SIG-M5 treated with dmso at 0.1 percent for 504 hours (cell line): Measurements from ENCODE around the gene TMEM45A.
"Not testable (repeated sequence)": the region's sequence is repeated elsewhere in the genome, so short reads cannot be mapped to it uniquely, and the experiment has no call there.

Source experiments
- DNase-seq: peaks from one replicate; lab custom pipeline; 2025; ENCODE audit not compliant: unreplicated experiment; lab: John Stamatoyannopoulos, UW

Gene TMEM45A, protein sequence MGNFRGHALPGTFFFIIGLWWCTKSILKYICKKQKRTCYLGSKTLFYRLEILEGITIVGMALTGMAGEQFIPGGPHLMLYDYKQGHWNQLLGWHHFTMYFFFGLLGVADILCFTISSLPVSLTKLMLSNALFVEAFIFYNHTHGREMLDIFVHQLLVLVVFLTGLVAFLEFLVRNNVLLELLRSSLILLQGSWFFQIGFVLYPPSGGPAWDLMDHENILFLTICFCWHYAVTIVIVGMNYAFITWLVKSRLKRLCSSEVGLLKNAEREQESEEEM

DNA sequence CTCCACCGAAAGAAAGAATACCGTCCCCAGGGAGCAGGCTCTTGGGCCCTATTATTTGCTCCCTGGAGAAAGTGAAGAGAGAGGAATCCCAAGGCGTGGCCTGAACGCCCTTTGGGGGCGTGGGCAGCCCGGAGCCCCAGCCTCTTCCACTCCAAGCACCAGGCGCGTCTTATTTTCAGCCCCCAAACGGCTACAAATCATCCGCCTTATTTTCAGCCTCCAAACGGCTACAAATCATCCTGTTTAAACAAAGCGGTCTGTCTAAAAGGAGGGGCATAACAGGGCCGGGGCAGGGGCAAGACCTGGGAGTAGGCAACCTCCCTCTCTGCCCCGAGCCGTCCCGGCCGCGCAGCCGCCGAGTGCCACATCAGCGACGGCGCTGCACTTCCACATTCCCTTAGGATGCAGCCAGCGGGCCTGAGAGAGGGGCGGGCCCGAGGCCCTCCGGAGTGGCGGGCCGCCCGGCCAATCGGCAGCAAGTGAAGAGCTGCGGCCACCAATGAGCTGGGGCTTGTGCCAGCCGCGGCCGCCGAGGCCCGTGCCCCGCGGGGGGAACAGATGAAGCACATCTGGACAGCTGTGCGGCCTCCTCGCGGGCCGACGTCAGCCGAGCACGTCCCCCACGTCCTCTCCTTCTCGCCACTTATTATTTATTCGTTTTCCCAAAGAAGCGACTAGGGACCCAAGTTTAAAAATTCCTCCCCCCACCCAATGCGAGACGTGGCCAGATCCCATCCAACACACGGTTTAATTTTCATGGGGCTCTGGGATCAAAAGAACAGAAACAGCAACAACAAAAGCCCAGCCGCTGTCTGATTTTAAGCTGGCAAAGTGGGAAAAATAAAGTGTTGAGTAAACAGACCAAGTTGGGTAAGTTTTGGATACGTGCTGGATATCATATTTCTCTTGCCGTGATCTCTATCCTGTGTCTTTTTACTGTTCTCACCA lies at the start of gene TMEM45A:
Gene TMEM45A (plus strand): TSS at position 561 of the 948 bp plus-strand sequence. CDS start 62,593 bp downstream, outside the sequence.
- DNase-seq = peak; percentile 64

DNA sequence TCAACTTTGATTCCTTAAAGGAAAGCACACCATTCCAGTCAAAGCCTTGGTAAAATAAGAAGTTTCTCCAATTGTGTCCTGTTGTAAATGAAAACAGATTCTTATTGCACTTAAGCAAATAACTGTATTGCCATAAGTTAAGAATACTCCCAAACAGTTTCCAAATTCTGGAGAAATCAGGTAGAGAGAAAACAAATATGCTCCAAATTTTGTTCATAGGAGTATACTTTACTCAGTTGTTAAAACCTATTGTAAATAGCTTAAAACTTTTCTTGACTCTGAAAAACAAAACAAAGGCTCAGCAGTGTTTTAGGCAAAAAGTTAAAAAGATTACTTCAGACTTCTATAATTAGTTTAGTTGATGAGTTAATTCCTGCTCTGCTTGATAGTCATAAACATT lies 48.7 kb upstream of the TMEM45A start:
- no peak for DNase-seq

DNA sequence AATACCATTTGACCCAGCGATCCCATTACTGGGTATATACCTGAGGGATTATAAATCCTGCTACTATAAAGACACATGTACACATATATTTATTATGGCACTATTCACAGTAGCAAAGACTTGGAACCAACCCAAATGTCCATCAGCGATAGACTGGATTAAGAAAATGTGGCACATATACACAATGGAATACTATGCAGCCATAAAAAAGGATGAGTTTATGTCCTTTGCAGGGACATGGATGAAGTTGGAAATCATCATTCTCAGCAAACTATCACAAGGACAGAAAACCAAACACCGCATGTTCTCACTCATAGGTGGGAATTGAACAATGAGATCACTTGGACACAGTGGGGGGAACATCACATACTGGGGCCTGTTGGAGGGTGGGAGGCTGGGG lies 45.4 kb upstream of the TMEM45A start:
- DNase-seq = not testable (repeated sequence)

DNA sequence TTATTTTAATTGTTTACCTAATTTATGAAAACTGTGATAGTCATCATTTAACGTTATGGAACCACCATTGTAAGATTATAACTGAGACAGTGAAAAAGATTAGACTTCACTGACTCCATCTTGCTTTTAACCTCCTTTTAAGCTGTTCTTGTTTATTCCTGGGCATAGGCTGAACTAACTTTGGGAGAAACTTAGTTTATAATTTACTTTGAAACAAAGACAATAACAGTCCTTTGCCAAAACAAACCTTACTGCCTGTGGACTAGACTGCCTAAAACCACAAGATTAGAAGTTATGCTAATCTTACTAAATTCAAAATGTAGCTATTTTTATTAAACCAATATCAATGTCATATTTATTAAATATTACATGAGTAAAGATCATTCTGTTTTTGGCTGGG lies 44.3 kb upstream of the TMEM45A start:
- DNase-seq = no peak

DNA sequence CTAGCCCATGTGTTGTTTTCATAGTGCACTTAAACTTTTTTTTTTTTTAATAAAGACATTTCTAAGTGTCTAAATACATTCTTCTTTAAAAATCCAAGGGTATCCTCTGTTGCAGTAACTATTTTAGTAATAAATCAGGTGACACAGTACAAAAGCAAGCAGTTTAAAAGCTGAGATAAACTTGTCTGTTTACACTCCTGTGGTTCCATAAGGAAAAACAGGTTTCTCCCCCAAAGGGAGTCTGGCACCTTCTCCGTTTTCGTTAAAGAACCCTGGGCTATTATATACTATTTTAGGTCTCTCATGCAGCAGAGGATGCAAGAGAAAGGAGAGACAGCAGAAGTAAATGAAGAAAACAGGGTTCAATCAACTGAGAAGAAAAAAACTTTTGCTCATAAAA lies 43.2 kb upstream of the TMEM45A start:
- DNase-seq = no peak

DNA sequence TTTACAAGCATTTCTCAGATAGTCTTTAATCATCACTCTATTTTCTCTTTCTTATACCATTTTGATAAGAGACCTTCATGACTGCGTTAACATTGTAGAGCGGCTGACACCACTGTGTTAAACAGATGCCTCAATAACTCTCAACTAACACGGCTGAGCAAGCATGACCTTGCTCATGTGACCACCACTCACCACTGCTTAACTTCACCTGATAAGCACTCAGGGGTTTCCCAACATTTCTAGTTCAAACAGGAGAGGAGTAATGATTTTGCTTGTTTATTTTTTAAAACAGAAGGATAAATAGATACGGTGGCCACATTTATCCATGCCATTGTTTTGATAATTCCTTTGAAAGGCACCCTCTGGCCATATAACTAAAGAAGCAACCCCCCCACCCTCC lies 37.7 kb upstream of the TMEM45A start:
- no peak for DNase-seq

DNA sequence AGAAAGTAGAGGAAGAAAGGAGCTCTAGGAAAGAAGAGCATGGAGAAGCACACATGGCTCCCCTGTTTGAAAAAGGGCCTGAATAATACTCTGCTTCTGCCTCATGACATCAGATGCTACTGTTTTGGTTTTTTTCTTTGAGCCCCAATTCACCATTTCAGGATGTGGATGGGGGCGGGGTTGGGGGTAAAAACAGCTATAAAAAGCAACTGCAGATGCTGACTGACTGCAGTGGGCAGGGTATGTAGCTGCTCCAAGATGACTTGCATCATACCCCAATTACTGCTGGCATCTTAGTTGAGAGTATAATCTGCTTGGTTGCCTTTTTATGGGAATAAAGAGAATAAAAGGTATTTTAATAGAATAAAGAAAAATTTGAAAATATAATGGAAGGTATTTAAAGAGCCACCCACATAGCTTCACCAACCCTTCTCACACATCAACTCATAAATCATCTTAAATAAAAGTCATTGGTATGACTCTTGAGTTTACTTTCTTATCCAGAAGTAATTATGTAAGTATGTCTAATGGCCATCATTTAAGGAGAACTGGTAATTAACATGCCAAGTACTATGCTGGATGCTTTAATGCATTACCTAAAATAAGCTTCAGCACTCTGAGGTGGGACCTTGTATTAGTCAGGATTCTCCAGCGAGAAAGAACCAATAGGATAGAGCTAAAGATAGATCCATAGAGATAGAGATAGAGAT lies 36.4 kb upstream of the TMEM45A start:
- DNase-seq = no peak

DNA sequence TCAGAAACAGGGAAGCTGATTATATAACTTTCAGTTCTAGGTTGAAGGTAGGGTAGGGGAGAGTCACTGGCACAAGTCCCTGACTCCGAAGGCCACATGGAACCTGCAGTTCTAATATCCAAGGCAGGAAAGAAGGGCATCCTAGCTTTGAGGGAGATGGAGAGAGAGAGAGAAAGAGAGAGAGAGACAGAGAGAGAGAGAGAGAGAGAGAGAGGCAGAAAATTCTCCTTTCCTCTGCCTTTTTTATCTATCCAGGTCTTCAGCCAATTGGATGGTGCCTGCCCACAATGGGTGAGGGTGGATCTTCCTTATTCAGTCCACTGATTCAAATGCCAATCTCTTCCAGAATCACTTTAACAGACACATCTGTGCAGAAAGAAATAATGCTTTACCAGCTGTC lies 35.7 kb upstream of the TMEM45A start:
- DNase-seq = no peak

DNA sequence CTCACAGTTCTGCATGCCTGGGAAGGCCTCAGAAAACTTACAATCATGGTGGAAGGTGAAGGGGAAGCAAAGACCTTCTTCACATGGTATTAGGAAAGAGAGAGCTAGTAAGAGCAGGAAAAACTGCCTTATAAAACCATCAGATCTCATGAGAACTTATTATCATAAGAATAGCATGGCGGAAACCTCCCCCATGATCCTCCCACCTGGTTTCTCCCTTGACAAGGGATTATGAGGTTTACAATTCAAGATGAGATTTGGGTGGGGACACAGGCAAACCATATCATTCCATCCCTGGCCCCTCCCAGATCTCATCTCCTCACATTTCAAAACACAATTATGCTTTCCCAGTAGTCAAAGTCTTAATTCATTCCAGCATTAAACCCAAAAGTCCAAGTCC lies 34.6 kb upstream of the TMEM45A start:
- no peak for DNase-seq

DNA sequence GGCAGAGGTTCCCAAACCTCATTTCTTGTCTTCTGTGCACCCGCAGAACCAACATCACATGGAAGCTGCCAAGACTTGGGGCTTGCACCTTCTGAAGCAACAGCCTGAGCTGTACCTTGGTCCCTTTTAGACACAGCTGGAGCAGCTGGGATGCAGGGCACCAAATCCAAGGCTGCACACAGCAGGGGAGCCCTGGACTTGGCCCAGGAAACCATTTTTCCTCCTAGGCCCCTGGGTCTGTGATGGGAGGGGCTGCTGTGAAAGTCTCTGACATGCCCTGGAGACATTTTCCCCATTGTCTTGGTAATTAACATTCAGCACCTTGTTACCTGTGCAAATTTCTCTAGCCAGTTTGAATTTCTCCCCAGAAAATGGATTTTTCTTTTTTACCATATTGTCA lies 33.6 kb upstream of the TMEM45A start:
- DNase-seq = no peak

DNA sequence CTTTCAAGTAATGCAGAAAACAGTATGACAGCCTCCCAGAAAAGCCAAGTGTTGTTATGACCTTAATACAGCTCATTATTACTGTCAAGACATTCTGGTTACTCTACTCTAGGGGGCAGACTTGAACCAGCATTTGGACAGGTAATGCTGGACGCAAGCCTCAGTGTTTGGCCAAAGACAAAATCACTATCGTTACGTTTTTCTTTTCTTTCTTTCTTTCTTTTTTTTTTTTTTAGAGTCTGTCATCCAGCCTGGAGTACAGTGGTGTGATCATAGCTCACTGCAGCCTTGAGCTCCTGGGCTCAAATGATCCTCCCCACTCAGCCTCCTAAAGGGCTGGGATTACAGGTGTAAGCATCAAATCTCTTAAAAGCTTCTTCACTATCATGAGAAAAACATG lies 29.4 kb upstream of the TMEM45A start:
- peak; percentile 65 for DNase-seq

DNA sequence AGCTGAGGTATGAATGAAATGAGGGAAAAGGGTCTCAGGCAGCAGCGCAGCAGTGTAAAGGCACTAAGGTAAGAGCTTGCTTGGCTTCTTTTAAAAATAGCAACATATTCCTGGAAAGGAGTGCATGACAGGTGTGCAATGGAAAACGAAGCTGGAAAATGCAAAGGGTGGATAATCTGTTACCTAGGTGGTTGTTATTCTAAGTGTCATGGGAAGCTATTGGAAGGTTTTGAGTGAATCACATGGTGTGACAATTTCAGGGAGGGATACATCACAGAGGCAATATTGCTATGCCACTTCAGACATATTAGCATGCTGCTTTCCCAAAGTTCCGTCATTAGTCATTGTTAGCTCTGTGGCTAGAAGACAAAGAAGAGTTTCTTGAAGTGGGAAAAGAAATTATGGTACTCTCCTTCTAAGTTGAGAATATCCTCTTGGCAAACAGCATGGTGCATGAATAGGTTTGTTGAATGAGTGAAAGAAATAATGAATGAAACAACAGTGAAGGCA lies 28.7 kb upstream of the TMEM45A start:
- DNase-seq = no peak

DNA sequence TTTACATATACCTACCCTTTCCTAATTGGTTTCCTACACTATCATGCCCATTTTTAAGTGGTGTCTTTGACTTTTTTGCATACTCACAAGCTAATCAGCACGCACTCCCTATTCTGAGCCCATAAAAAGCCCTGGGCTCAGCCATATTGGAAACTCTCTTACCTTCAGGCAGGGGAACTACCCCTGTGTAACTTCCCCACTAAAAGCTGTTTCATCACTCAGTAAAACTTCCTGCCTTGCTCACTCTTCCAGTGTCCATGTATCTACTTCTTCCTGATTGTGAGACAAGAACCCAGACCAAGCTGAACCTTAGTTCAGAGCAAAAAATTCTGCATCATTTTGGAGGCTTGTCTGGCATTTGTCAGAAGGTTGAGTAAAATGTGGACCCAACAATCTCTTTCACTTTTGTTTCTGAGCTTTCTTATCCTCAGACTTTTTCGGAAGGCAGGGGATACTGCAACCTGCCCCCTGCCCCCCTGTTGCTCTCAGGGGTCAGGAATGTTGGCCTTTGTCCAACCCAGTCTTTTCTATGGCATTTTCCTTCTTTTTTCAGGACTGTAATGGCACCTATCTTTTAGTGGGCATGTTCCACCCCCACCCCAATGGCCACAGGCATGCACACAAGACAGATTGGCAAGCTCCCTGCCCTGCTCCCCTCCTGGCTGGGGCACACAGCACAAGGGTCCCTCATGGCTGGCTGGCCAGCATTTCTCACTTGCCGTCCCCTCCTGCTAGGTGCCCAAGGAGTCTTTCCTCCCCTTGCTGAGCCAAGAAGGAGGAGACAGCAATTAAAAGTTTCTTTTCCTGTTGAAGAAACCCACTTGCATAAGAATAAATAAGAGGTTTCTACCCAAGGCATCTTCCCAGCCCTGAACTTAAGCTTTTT lies 26.3 kb upstream of the TMEM45A start:
- DNase-seq = peak; percentile 50

DNA sequence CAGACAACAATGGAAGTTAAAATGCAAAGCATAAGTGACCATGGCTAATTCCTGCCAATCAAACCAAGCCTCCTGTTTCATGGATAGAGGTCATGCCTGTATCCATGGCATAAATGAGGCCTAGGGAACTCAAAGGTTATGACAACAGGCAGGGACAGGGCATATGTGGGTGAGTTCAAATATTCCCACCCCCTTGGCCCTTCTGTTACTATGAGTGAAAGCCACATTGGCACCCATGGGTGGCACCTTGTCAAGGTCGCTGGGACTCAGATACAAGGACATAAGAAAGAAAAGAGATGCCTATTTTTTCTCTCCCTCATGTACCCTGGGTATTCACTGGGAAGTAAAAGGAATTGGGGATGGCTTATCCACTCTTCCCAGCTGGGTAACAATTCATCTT lies 25.3 kb upstream of the TMEM45A start:
- DNase-seq = no peak

DNA sequence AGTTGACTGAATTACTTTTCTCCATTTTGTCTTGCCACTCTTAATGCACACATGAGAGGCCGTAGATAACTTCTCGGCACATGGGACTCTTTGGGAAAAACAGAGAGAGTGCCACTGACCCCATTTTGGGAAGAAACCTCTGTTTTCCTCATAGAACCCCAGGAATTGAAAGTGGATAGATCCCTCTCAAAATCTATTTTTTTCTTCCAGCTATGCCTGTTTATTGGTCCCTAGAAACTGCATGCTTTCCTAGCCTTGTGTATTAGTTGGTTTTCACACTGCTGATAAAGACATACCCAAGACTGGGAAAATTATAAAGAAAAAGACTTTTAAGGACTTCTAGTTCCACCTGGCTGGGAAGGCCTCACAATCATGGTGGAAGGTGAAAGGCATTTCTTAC lies 23.7 kb upstream of the TMEM45A start:
- DNase-seq = no peak

DNA sequence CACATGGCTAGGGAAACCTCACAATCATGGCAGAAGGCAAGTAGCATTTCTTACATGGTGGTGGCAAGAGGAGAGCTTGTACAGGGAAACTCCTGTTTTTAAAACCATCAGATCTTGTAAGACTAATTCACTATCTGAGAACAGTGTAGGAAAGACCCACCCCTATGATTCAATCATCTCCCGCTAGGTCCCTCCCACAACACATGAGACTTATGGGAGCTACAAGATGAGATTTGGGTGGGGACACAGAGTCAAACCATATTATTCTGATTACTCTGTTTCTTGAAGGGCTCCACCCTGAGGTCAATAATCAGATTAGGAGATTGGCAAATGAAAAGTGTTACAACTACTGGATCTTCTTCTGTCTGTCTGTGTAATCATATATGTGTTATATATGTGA lies 21.5 kb upstream of the TMEM45A start:
- DNase-seq = no peak

DNA sequence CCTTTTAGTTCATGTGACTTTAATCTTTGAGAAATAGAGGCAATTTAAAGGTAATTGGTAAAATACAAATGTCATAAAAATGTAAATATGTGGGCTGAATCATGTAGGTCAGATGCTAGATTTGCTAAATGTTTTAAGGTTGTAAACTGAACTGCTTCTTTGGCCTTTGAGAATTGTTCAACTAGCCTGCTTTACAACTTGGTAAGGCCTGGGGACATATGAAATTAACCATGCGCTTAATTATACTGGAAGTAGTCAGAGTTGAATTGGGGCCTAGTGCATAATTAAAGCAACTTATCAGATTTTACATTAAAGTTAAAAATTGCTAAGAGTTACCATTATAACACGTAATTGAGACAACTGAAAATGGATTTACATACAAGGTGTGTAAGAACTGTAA lies 21.0 kb upstream of the TMEM45A start:
- no peak for DNase-seq

DNA sequence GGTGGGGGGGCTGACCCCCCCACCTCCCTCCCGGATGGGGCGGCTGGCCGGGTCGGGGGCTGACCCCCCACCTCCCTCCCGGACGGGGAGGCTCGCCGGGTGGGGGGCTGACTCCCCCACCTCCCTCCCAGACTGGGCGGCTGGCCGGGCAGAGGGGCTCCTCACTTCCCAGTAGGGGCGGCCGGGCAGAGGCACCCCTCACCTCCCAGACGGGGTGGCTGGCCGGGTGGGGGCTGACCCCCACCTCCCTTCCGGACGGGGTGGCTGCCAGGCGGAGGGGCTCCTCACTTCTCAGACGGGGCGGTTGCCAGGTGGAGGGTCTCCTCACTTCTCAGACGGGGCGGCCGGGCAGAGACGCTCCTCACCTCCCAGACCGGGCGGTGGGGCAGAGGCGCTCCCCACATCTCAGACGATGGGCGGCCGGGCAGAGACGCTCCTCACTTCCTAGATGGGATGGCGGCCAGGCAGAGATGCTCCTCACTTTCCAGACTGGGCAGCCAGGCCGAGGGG lies 14.5 kb upstream of the TMEM45A start:
- not testable (repeated sequence) for DNase-seq

DNA sequence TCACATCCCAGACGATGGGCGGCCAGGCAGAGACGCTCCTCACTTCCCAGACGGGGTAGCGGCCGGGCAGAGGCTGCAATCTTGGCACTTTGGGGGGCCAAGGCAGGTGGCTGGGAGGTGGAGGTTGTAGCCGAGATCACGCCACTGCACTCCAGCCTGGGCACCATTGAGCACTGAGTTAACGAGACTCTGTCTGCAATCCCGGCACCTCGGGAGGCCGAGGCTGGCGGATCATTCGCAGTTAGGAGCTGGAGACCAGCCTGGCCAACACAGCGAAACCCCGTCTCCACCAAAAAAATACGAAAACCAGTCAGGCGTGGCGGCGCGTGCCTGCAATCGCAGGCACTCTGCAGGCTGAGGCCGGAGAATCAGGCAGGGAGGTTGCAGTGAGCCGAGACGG lies 13.9 kb upstream of the TMEM45A start:
- DNase-seq = not testable (repeated sequence)

DNA sequence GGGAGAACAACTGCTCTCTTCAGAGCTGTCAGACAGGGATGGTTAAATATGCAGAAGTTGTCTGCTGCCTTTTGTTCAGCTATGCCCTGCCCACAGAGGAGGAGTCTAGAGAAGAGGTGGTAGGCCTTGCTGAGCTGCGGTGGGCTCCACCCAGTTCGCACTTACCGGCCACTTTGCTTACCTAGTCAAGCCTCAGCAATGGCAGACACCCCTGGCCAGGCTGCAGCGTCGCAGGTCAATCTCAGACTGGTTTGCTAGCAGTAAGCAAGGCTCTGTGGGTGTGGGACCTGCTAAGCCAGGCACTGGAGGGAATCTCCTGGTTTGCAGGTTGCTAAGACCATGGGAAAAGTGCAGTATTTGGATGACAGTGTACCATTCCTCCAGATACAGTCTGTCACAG lies 12.3 kb upstream of the TMEM45A start:
- no peak for DNase-seq
